WI38 (cell line): ENCODE results near the gene DUOX2.

ENCODE experiments used
- H3K4me3 ChIP-seq: 2 replicates; pipeline ENCODE4 v1.5.1; 2011; ENCODE audit warnings: low read depth, mild to moderate bottlenecking, control low read depth, low read length
- TF ChIP-seq, protein P1 (sequence below): IDR thresholded peaks from 2 replicates; pipeline ENCODE4 v1.5.1; 2012; ENCODE audit warnings: low read depth, mild to moderate bottlenecking, control low read depth, low read length

DUOX2 gene

GRCh38 chr15:45147606-45148005 lies 33.6 kb upstream of the DUOX2 start:
- H3K4me3 ChIP-seq: no peak overlapping the region
- TF ChIP-seq, protein P1, sequence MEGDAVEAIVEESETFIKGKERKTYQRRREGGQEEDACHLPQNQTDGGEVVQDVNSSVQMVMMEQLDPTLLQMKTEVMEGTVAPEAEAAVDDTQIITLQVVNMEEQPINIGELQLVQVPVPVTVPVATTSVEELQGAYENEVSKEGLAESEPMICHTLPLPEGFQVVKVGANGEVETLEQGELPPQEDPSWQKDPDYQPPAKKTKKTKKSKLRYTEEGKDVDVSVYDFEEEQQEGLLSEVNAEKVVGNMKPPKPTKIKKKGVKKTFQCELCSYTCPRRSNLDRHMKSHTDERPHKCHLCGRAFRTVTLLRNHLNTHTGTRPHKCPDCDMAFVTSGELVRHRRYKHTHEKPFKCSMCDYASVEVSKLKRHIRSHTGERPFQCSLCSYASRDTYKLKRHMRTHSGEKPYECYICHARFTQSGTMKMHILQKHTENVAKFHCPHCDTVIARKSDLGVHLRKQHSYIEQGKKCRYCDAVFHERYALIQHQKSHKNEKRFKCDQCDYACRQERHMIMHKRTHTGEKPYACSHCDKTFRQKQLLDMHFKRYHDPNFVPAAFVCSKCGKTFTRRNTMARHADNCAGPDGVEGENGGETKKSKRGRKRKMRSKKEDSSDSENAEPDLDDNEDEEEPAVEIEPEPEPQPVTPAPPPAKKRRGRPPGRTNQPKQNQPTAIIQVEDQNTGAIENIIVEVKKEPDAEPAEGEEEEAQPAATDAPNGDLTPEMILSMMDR: no peak

DNA sequence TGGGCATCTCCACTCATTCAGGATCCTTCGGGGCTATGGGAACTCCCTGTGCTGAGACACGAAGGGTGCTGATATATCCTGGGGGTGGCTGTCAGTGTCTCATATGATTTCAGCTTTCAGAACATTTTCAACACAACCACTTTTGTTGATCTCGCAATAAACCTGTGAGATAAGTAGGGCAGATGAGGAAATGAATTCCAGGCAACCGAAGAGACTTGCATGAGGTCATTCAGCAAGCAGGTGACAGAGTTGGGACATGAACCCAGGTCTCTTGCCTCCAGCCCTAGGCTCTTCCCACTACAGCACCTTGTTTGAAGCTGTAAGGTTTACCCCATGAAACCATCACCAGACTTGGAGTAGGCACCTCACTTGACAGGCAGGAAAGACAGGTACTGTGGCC lies 32.4 kb upstream of the DUOX2 start:
- H3K4me3 ChIP-seq: no peak overlapping the region
- TF ChIP-seq, protein P1: no peak

DNA sequence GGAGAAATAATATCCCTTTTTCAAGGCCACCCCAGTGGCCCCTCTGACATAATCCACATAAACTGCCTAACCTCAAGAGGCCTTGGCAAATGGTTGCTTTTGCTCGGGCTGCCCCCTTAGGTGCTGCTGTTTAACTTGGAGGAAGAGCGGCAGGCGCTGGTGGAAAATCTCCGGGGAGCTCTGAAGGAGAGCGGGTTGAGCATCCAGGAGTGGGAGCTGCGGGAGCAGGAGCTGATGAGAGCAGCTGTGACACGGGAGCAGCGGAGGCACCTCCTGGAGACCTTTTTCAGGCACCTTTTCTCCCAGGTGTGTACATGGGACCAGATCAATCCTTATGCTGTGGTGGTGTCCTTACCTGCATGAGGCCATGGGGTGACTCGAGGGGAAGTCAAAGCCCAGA lies 30.8 kb upstream of the DUOX2 start:
- TF ChIP-seq, protein P1: no peak

GRCh38 chr15:45143946-45144345 lies 30.0 kb upstream of the DUOX2 start:
- H3K4me3 ChIP-seq: no peak overlapping the region
- TF ChIP-seq, protein P1: no peak

More for the DNA sequence above, 30.8 kb upstream of the DUOX2 start:
- H3K4me3 ChIP-seq: no peak overlapping the region

DNA sequence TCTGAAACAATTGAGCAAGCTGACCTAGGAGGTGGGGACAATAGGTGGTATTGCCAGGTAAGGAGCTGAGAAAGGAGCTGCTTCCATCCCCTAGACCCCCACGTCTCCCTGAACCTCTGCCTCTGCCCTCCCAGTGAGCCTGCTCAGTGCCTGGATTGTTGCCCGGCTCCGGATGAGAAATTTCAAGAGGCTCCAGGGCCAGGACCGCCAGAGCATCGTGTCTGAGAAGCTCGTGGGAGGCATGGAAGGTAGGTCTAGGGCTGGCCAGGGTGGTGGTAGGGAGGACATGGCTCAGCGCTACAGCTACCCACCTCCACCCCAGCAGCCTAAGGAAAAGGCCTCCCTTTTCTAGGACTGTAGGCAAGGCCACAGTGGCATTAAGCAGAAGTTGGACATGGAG lies 29.1 kb upstream of the DUOX2 start:
- no peak overlapping the region for H3K4me3 ChIP-seq
- TF ChIP-seq, protein P1: no peak

- no peak overlapping the region for H3K4me3 ChIP-seq
- TF ChIP-seq, protein P1: no peak
Measured at GRCh38 chr15:45141386-45141785, 27.4 kb upstream of the DUOX2 start.

GRCh38 chr15:45140557-45141250 lies 26.7 kb upstream of the DUOX2 start:
- H3K4me3 ChIP-seq: no peak overlapping the region
- TF ChIP-seq, protein P1: no peak
